GM21390 (cell line): ENCODE measurements around the gene OR2F2.

ENCODE experiments used
- ATAC-seq: cut with Tn5 transposase; IDR thresholded peaks from one replicate; pipeline ENCODE4 v1.9.1; 2021; ENCODE audit not compliant: unreplicated experiment

The OR2F2 gene, protein sequence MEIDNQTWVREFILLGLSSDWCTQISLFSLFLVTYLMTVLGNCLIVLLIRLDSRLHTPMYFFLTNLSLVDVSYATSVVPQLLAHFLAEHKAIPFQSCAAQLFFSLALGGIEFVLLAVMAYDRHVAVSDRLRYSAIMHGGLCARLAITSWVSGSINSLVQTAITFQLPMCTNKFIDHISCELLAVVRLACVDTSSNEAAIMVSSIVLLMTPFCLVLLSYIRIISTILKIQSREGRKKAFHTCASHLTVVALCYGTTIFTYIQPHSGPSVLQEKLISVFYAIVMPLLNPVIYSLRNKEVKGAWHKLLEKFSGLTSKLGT

DNA sequence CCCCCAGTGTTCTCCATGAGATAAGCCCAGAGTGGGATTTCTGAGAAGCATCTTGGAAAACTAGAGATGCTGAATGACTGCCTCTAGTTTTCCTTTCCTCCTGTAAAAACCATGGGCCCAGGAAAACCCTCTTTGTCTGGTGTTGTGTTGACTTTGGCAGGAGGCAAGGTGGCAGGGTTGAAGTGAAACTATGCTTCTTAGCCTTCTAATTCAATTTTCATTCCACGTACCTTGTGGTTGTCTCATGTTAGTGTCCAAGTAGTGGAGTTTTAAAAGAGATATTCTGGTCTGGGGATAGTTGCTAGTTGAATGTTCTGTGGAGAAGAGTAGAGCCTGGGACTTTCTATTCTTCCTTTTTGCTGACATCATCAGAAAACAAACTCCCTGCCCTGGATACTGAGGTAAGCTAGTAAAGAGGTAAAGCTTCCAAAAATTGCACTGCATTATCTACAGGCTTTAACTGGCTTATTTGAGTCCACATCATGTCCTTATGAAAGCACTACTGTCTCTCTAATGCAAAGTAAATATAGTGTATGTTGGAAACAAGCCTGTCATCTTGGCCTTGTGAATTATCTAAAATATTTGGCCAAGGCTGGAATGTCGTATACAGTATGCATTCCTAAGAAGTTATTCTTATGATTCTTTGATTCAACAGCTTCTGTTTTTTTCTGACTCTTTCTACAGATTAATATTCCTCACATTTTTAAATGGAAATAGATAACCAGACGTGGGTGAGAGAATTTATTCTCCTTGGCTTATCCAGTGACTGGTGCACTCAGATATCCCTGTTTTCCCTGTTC, at the start of gene OR2F2:
Gene OR2F2, plus strand, starts transcription at position 708 of the 800 bp plus-strand sequence. Its CDS starts 0 bp downstream, at position 708.
- no peak for ATAC-seq

- ATAC-seq, result peak; percentile 31
These were observed 49.1 kb upstream of the OR2F2 start for GRCh38 chr7:143885951-143886350.

DNA sequence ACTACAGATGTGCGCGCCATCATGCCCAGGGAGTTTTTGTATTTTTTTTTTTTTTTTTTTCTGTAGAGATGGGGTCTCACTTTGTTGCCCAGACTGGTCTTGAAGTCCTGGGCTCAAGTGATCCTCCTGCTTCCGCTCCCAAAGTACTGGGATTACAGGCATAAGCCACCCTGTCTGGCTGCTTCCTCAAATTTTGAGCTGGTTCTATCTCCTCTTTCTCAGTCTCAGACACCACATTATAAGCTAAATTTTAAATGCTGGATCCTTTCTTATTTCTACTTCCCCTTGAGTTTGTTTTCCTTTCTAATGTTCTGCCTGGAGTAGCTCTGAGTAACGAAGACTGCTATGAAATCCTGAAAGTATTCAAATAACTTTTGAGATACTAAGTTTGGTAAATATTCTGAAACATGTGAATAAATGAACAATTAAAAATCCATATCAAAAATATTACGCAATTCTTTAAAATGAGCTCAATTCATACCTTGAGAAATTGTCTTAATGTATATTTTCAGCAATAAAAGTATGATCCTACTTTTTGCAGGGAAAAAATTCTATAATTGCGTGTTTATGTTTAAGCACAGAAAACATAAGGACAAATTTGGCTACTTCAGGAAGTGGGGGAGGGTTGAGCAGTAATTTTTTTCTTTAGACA, 48.1 kb upstream of the OR2F2 start:
- ATAC-seq, result no peak

GRCh38 chr7:143889068-143889467, 46.0 kb upstream of the OR2F2 start:
- no peak for ATAC-seq

GRCh38 chr7:143890558-143890957, 44.5 kb upstream of the OR2F2 start:
- ATAC-seq, result no peak

- ATAC-seq, result no peak
These were observed 43.6 kb upstream of the OR2F2 start for GRCh38 chr7:143891457-143891856.

GRCh38 chr7:143892527-143893300, 42.3 kb upstream of the OR2F2 start:
- peak; percentile 99 for ATAC-seq

GRCh38 chr7:143896667-143897066, 38.4 kb upstream of the OR2F2 start:
- no peak for ATAC-seq

- no peak for ATAC-seq
These were observed 36.2 kb upstream of the OR2F2 start for GRCh38 chr7:143898810-143899209.

DNA sequence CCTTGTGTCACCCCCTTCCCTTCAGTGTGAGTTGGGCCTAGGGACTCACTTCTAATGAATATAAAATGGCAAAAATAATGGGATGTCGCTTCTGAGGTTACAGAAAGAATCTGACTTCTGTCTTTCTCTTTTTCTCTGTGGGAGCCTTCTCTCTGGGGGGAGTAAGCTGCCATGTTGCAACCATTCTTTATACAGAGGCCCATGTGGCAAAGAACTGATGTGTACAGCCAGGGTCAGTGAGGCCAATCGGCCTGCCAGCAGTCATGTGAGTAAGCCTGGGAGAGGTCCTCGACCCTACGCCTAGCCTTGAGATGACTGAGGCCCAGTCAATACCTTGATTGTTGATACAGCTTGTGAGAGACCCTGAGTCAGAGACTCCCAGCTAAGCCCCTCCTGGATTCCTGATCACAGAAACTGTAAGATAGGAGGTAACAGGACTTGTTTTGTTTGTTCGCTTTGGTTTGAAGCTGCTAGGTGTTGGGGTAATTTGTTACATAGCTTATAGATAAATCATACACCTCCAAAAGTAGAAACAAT, 34.7 kb upstream of the OR2F2 start:
- no peak for ATAC-seq

DNA sequence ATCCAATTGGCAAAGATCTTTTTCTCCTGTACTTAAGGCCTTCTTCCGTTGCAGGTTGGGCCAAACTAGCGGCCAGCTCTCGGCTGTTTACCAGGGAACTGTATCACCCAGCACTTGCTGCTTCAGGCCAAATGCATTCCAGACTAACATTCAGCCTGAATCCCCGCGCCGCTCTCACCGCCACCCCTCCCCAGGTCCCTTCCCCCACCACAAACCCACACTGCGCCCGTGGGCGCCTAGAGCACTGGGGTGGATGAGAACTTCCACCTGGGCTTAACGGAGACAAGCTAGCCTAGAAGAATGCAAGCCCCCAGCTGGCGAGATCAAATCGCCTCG, 33.7 kb upstream of the OR2F2 start:
- ATAC-seq, result no peak

- peak; percentile 94 for ATAC-seq
These were observed 33.2 kb upstream of the OR2F2 start, which contains the start of gene TCAF1 for GRCh38 chr7:143901668-143902331. TSS of gene TCAF1 (minus strand) at chr7:143902176. CDS start at chr7:143876608, 25,568 bp downstream.

- ATAC-seq, result no peak
These were observed 32.6 kb upstream of the OR2F2 start for GRCh38 chr7:143902332-143902899.

DNA sequence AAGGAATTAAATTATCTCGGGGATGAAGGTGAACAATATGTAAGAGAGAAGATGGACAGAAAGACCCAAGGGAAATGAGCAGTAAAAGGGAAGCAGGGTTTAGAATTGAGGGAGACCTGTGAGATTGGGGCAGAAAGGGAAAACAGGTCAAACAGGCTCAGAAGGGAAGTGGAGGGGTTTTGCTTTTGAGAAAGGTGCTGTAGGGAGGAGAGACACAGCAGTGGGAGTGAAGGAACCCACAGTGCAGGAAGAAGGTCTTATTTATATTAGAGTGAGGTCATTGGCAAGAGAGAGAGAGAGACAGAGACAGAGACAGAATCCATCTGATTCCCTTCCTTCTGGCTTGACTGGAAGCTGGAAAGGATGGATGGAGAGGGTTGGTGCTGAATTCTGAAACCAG, 29.5 kb upstream of the OR2F2 start:
- ATAC-seq, result no peak

GRCh38 chr7:143906151-143906550, 28.9 kb upstream of the OR2F2 start:
- no peak for ATAC-seq

- ATAC-seq, result no peak
These were observed 28.1 kb upstream of the OR2F2 start for GRCh38 chr7:143906895-143907294.

DNA sequence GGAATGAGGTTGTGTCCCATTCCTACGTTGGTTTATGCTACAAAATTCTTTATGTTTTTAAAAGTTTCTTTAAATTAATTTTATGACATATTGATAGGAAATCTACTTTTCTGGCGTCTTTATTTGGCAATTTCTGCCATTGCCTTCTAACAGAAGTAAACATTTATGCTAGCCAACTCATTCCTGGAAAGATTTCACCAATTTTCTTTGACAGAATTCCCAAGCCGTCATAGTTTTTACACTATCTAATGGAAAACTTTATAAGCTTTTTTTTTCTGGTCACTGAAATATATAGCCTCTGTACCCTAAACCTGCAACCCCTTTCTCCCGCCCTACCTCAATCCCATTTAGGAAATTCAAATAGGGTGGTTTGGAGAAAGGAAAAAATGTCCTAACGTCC, 26.9 kb upstream of the OR2F2 start:
- ATAC-seq, result no peak

GRCh38 chr7:143909863-143910262, 25.2 kb upstream of the OR2F2 start:
- no peak for ATAC-seq

DNA sequence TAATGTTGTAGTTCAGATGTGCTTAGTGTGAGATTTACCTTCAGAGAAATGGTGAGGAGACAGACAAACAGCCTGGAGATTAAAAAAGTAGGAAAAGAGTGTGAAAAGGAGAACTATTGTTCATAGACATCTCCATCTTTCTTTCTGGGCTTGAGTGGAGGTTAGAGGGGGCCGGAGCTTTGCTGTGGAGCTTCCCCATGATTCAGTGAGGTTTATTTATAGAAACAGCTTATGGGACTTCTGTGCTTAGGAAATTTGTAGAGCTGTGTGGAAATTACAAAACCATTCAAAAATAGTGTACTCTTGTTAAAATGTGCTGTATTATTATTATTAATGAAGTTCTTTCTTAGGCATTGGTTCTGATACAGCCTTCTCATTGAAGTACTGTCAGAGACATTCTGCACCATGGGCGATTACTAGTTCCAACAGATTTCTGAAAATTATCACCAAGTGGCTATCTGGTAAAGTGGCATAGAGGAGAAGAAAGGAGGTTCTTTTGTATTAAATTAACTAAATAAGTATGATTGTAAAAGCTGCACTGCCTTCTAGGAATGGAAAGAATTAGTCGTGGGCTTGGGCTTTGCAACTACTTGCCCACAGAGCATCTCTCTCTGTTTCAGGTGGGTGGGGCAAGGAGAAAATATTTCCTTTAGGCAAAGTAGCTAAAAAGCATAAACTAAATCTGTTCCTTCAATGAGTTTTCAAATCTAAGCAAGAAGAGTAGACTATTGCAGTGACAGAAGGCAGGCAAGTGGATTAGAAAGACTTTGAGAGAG, 24.4 kb upstream of the OR2F2 start:
- ATAC-seq, result no peak
